GM18511 (cell line): Measurements from ENCODE around the gene CORO1C.
"Not testable (repeated sequence)": the region's sequence is repeated elsewhere in the genome, so short reads cannot be mapped to it uniquely, and the experiment has no call there.

Source experiments
- ATAC-seq: cut with Tn5 transposase; IDR thresholded peaks from one replicate; pipeline ENCODE4 v1.9.1; 2021; ENCODE audit warnings: mild to moderate bottlenecking, moderate library complexity; ENCODE audit not compliant: unreplicated experiment

Gene CORO1C

GRCh38 chr12:108731105-108731865 is at the start of gene CORO1C:
Gene CORO1C, minus strand, starts transcription at chr12:108731518. Its CDS starts 30,200 bp downstream, at chr12:108701318.
- ATAC-seq: peak; percentile 73

GRCh38 chr12:108779998-108780688 is 48.8 kb upstream of the CORO1C start:
- ATAC-seq: no peak

GRCh38 chr12:108778053-108778452 is 46.7 kb upstream of the CORO1C start:
- ATAC-seq: no peak

- ATAC-seq: no peak
Measured at GRCh38 chr12:108777156-108777555, 45.8 kb upstream of the CORO1C start.

GRCh38 chr12:108773798-108774788 is 42.8 kb upstream of the CORO1C start:
- no peak for ATAC-seq

GRCh38 chr12:108772891-108773797 is 41.8 kb upstream of the CORO1C start:
- ATAC-seq: no peak

GRCh38 chr12:108772247-108772646 is 40.9 kb upstream of the CORO1C start:
- no peak for ATAC-seq

GRCh38 chr12:108771835-108772234 is 40.5 kb upstream of the CORO1C start:
- ATAC-seq: not testable (repeated sequence)

GRCh38 chr12:108770963-108771362 is 39.6 kb upstream of the CORO1C start:
- ATAC-seq: no peak

- ATAC-seq: no peak
Measured at GRCh38 chr12:108770269-108770829, 39.0 kb upstream of the CORO1C start.

GRCh38 chr12:108768591-108769500 is 37.5 kb upstream of the CORO1C start:
- ATAC-seq: peak; percentile 67

GRCh38 chr12:108766294-108766693 is 35.0 kb upstream of the CORO1C start:
- ATAC-seq: no peak

GRCh38 chr12:108765289-108765764 is 34.0 kb upstream of the CORO1C start:
- no peak for ATAC-seq

GRCh38 chr12:108764540-108765288 is 33.4 kb upstream of the CORO1C start:
- ATAC-seq: no peak

- ATAC-seq: no peak
Measured at GRCh38 chr12:108761226-108761625, 29.9 kb upstream of the CORO1C start.

GRCh38 chr12:108759924-108760323 is 28.6 kb upstream of the CORO1C start:
- ATAC-seq: no peak

GRCh38 chr12:108757856-108758255 is 26.5 kb upstream of the CORO1C start:
- ATAC-seq: no peak

GRCh38 chr12:108756421-108756820 is 25.1 kb upstream of the CORO1C start:
- no peak for ATAC-seq
